Loucy (cell line): Measurements from ENCODE around the gene CHD6.

Source experiments
- H2AFZ ChIP-seq: fragments of 200-600 bp; sonication (generic); 2 replicates; pipeline ENCODE4 v1.6.0; 2016; ENCODE audit warnings: antibody characterized with exemption, mild to moderate bottlenecking, low read length, moderate library complexity
- H3F3A ChIP-seq: fragments of 200-600 bp; 2 replicates; pipeline ENCODE4 v1.6.0; 2016; ENCODE audit warnings: antibody characterized with exemption, low read depth, mild to moderate bottlenecking
- H3K27me3 ChIP-seq: fragments of 200-600 bp; sonication (generic); 2 replicates; pipeline ENCODE4 v1.6.1; 2014; ENCODE audit warnings: low read length, mild to moderate bottlenecking; ENCODE audit not compliant: insufficient read depth, poor library complexity, severe bottlenecking
- H3K36me3 ChIP-seq: fragments of 200-600 bp; sonication (generic); 2 replicates; pipeline ENCODE4 v1.6.1; 2016; ENCODE audit warnings: low read length; ENCODE audit not compliant: insufficient read depth
- H3K4me1 ChIP-seq: fragments of 200-600 bp; sonication (generic); 2 replicates; pipeline ENCODE4 v1.5.1; 2014; ENCODE audit warnings: low read length, mild to moderate bottlenecking; ENCODE audit not compliant: insufficient read depth, poor library complexity, severe bottlenecking
- H3K4me2 ChIP-seq: fragments of 200-600 bp; sonication (generic); 2 replicates; pipeline ENCODE4 v1.6.0; 2014; ENCODE audit warnings: antibody characterized with exemption, low read length, low read depth, mild to moderate bottlenecking; ENCODE audit not compliant: poor library complexity, severe bottlenecking
- H3K4me3 ChIP-seq: fragments of 200-600 bp; sonication (generic); 2 replicates; pipeline ENCODE4 v1.5.1; 2014; ENCODE audit warnings: low read length, mild to moderate bottlenecking, mixed read lengths; ENCODE audit not compliant: poor library complexity, severe bottlenecking
- H3K79me2 ChIP-seq: fragments of 200-600 bp; sonication (generic); 2 replicates; pipeline ENCODE4 v1.6.1; 2014; ENCODE audit warnings: low read length; ENCODE audit not compliant: insufficient read depth
- H3K9ac ChIP-seq: fragments of 200-600 bp; sonication (generic); 2 replicates; pipeline ENCODE4 v1.6.0; 2014; ENCODE audit warnings: mild to moderate bottlenecking, low read depth, low read length, moderate library complexity; ENCODE audit not compliant: poor library complexity, severe bottlenecking
- H3K9me2 ChIP-seq: fragments of 200-600 bp; sonication (generic); replicated peaks from 2 replicates; pipeline ENCODE4 v1.6.1; 2016; ENCODE audit warnings: low read depth, low read length, mixed read lengths
- H3K9me3 ChIP-seq: fragments of 200-600 bp; sonication (generic); 2 replicates; pipeline ENCODE4 v1.6.1; 2014; ENCODE audit warnings: mild to moderate bottlenecking, antibody characterized with exemption, low read length, low read depth; ENCODE audit not compliant: insufficient read depth
- H4K20me1 ChIP-seq: fragments of 200-600 bp; sonication (generic); 2 replicates; pipeline ENCODE4 v1.6.0; 2014; ENCODE audit warnings: antibody characterized with exemption, low read length, mild to moderate bottlenecking; ENCODE audit not compliant: insufficient read depth, poor library complexity, severe bottlenecking
- EZH2phosphoT487 ChIP-seq: fragments of 200-600 bp; IDR thresholded peaks from 2 replicates; pipeline ENCODE4 v1.6.1; 2018; ENCODE audit warnings: antibody characterized with exemption, mild to moderate bottlenecking, moderate library complexity, borderline replicate concordance
- TF ChIP-seq, protein P1 (sequence below): fragments of 200-600 bp; sonication (generic); conservative IDR thresholded peaks from 2 replicates; pipeline ENCODE4 v1.5.1; 2014; ENCODE audit warnings: mild to moderate bottlenecking, antibody characterized with exemption, low read length

Gene CHD6

GRCh38 chr20:41463567-41463966, 154.6 kb downstream of the CHD6 start:
- H3K4me1 ChIP-seq: no peaks in the 10 kb centered on the region
- H4K20me1 ChIP-seq: no peaks in the 10 kb centered on the region
- TF ChIP-seq, protein P1, sequence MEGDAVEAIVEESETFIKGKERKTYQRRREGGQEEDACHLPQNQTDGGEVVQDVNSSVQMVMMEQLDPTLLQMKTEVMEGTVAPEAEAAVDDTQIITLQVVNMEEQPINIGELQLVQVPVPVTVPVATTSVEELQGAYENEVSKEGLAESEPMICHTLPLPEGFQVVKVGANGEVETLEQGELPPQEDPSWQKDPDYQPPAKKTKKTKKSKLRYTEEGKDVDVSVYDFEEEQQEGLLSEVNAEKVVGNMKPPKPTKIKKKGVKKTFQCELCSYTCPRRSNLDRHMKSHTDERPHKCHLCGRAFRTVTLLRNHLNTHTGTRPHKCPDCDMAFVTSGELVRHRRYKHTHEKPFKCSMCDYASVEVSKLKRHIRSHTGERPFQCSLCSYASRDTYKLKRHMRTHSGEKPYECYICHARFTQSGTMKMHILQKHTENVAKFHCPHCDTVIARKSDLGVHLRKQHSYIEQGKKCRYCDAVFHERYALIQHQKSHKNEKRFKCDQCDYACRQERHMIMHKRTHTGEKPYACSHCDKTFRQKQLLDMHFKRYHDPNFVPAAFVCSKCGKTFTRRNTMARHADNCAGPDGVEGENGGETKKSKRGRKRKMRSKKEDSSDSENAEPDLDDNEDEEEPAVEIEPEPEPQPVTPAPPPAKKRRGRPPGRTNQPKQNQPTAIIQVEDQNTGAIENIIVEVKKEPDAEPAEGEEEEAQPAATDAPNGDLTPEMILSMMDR: no peak
- TF ChIP-seq EZH2phosphoT487: no peak
- H3K4me2 ChIP-seq: no peak overlapping the region
- no peak overlapping the region for H3K4me3 ChIP-seq
- H3K9me2 ChIP-seq: no peaks in the 10 kb centered on the region
- no peaks in the 10 kb centered on the region for H3K27me3 ChIP-seq
- H3F3A ChIP-seq: no peaks in the 10 kb centered on the region
- no peaks in the 10 kb centered on the region for H3K79me2 ChIP-seq
- no peak overlapping the region for H3K9ac ChIP-seq
- H2AFZ ChIP-seq: no peak overlapping the region
- no peaks in the 10 kb centered on the region; the same call in 1 of the 2 replicates for H3K9me3 ChIP-seq
- peaks cover 31% of the 10 kb centered on the region; the same call in 1 of the 2 replicates for H3K36me3 ChIP-seq

DNA sequence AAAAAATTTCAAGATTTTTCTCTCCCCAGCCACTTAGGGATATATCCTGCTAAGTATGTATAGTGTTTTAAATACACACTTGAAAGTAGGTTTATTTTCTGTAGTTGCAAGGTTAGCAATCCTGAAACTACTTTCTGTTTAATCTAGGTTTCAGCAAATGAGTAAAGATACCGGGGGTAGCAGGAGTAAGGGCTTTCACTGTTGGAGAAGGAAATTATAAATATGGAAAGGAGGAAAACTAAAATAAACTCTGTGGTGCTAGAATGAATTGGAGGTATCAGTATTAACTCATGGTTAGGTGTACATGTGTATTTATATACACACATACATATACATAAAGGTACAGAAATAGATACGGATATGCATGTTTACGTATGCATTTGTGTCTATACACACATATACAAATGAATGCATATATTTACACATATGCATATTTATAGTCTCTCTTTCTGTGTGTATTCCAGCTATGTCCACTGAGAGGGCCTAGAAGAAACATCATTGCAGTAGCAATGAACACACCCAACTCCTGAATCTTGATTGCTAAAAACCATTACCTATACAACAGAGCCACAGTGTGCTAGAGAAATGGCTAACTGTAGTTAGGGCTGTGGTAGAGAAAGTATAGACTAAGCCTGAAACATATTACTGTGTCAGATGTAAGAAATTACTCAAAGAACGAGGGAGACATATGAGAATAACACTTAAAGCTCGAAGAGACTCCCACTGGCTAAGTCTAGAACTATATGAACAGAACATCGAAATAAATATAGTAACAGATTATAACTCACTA, 155.6 kb downstream of the CHD6 start:
- no peaks in the 10 kb centered on the region for H3F3A ChIP-seq
- peaks cover 28% of the 10 kb centered on the region; the same call in 1 of the 2 replicates for H3K36me3 ChIP-seq
- H3K4me3 ChIP-seq: no peak overlapping the region
- no peak overlapping the region for H3K9ac ChIP-seq
- H4K20me1 ChIP-seq: no peaks in the 10 kb centered on the region
- no peaks in the 10 kb centered on the region for H3K9me2 ChIP-seq
- no peaks in the 10 kb centered on the region; the same call in 1 of the 2 replicates for H3K9me3 ChIP-seq
- H3K27me3 ChIP-seq: no peaks in the 10 kb centered on the region
- no peak overlapping the region for H2AFZ ChIP-seq
- H3K4me2 ChIP-seq: no peak overlapping the region
- no peaks in the 10 kb centered on the region for H3K79me2 ChIP-seq
- H3K4me1 ChIP-seq: no peaks in the 10 kb centered on the region
- no peak for TF ChIP-seq EZH2phosphoT487
- TF ChIP-seq, protein P1: no peak

- Histone ChIP-seq H3K27me3 (no peaks in the 10 kb centered on the region), H3K9ac (no peak overlapping the region), H3K4me3 (no peak overlapping the region), H3K4me2 (no peak overlapping the region), H3K9me3 (no peaks in the 10 kb centered on the region; the same call in 1 of the 2 replicates), H3K9me2 (no peaks in the 10 kb centered on the region), H3K36me3 (peaks cover 54% of the 10 kb centered on the region; the same call in 1 of the 2 replicates), H3F3A (no peaks in the 10 kb centered on the region), H2AFZ (no peak overlapping the region), H3K4me1 (no peaks in the 10 kb centered on the region), H4K20me1 (no peaks in the 10 kb centered on the region), H3K79me2 (no peaks in the 10 kb centered on the region)
- TF ChIP-seq, protein P1: no peak
- TF ChIP-seq EZH2phosphoT487: no peak
Observed at GRCh38 chr20:41458761-41459160, 159.4 kb downstream of the CHD6 start.
